ENCODE data around the gene DYNC1I1.
"Not testable (repeated sequence)": the region's sequence is repeated elsewhere in the genome, so short reads cannot be mapped to it uniquely, and the experiment has no call there.

DYNC1I1 gene

GRCh38 chr7:95916573-95917297 is 144.4 kb downstream of the DYNC1I1 start:
- peak; percentile 33 to 65 for DNase-seq

GRCh38 chr7:95917634-95918033 is 145.3 kb downstream of the DYNC1I1 start:
- DNase-seq: no peak

- no peak for DNase-seq
These were observed 147.2 kb downstream of the DYNC1I1 start for GRCh38 chr7:95919556-95919955.

- DNase-seq: no peak
These were observed 149.2 kb downstream of the DYNC1I1 start for GRCh38 chr7:95921543-95921942.

GRCh38 chr7:95922191-95922590 is 149.8 kb downstream of the DYNC1I1 start:
- DNase-seq: no peak

GRCh38 chr7:95925236-95925635 is 152.9 kb downstream of the DYNC1I1 start:
- DNase-seq: no peak

GRCh38 chr7:95925971-95926370 is 153.6 kb downstream of the DYNC1I1 start:
- DNase-seq: no peak

GRCh38 chr7:95927756-95928155 is 155.4 kb downstream of the DYNC1I1 start:
- no peak for DNase-seq

GRCh38 chr7:95929710-95930280 is 157.4 kb downstream of the DYNC1I1 start:
- DNase-seq: no peak

- DNase-seq: no peak
These were observed 159.3 kb downstream of the DYNC1I1 start for GRCh38 chr7:95931460-95932232.

GRCh38 chr7:95933618-95934017 is 161.3 kb downstream of the DYNC1I1 start:
- no peak for DNase-seq

GRCh38 chr7:95944867-95945266 is 172.5 kb downstream of the DYNC1I1 start:
- not testable (repeated sequence) for DNase-seq

- no peak for DNase-seq
These were observed 178.3 kb downstream of the DYNC1I1 start for GRCh38 chr7:95950698-95951097.

GRCh38 chr7:95951531-95951930 is 179.2 kb downstream of the DYNC1I1 start:
- no peak for DNase-seq

GRCh38 chr7:95951997-95952795 is 179.8 kb downstream of the DYNC1I1 start:
- no peak for DNase-seq

GRCh38 chr7:95952851-95953250 is 180.5 kb downstream of the DYNC1I1 start:
- DNase-seq: no peak

- no peak for DNase-seq
These were observed 183.4 kb downstream of the DYNC1I1 start for GRCh38 chr7:95955748-95956147.

- DNase-seq: no peak
These were observed 185.2 kb downstream of the DYNC1I1 start for GRCh38 chr7:95957510-95957909.

- no peak for DNase-seq
These were observed 188.4 kb downstream of the DYNC1I1 start for GRCh38 chr7:95960706-95961244.

GRCh38 chr7:95963446-95963990 is 191.2 kb downstream of the DYNC1I1 start:
- no peak for DNase-seq

- no peak for DNase-seq
These were observed 199.4 kb downstream of the DYNC1I1 start for GRCh38 chr7:95971716-95972115.

- no peak for DNase-seq
These were observed 200.2 kb downstream of the DYNC1I1 start for GRCh38 chr7:95972523-95972922.

- DNase-seq: no peak
These were observed 201.8 kb downstream of the DYNC1I1 start for GRCh38 chr7:95974108-95974507.

All from Kasumi-1 (cell line).